H9 (cell line): ENCODE results near the gene TMED10. TPM values are rescaled to one million over a fixed set of nuclear protein-coding genes. Genes with fewer than 3 reads are reported as not detected.

ENCODE experiments used
- DNase-seq: peaks from one replicate; pipeline ENCODE4 v3.0.0-alpha.2; 2017
- H2AFZ ChIP-seq: one replicate; pipeline ENCODE4 v1.6.1; 2013; ENCODE audit warnings: mild to moderate bottlenecking, low read length, control low read depth, moderate library complexity
- H2AK5ac ChIP-seq: 2 replicates; pipeline ENCODE4 v1.6.1; 2013; ENCODE audit warnings: low read length, control low read depth, mixed read lengths; ENCODE audit not compliant: insufficient read length
- H2BK120ac ChIP-seq: one replicate; pipeline ENCODE4 v1.6.1; 2013; ENCODE audit warnings: low read depth, mild to moderate bottlenecking, low read length, control low read depth, inconsistent platforms; ENCODE audit not compliant: poor library complexity, severe bottlenecking
- H2BK12ac ChIP-seq: 2 replicates; pipeline ENCODE4 v1.6.1; 2013; ENCODE audit warnings: low read length, control low read depth, mixed read lengths, low read depth; ENCODE audit not compliant: insufficient read length
- H2BK15ac ChIP-seq: 2 replicates; pipeline ENCODE4 v1.6.1; 2013; ENCODE audit warnings: low read depth, low read length, control low read depth
- H2BK20ac ChIP-seq: one replicate; pipeline ENCODE4 v1.6.1; 2013; ENCODE audit warnings: low read depth, mild to moderate bottlenecking, low read length, control low read depth, inconsistent platforms; ENCODE audit not compliant: poor library complexity, severe bottlenecking
- H2BK5ac ChIP-seq: 2 replicates; pipeline ENCODE4 v1.6.1; 2013; ENCODE audit warnings: low read length, control low read depth, mixed read lengths; ENCODE audit not compliant: insufficient read length
- H3K14ac ChIP-seq: 2 replicates; pipeline ENCODE4 v1.6.1; 2013; ENCODE audit warnings: low read length, control low read depth; ENCODE audit not compliant: insufficient read depth
- H3K18ac ChIP-seq: 2 replicates; pipeline ENCODE4 v1.6.1; 2013; ENCODE audit warnings: low read depth, mild to moderate bottlenecking, mixed read lengths, low read length, control low read depth; ENCODE audit not compliant: insufficient read length
- H3K23ac ChIP-seq: 2 replicates; pipeline ENCODE4 v1.6.1; 2013; ENCODE audit warnings: low read length, control low read depth, mixed read lengths, low read depth; ENCODE audit not compliant: insufficient read length
- H3K23me2 ChIP-seq: 2 replicates; pipeline ENCODE4 v1.6.1; 2013; ENCODE audit warnings: low read depth, mild to moderate bottlenecking, mixed read lengths, low read length, control low read depth; ENCODE audit not compliant: insufficient read length, poor library complexity, severe bottlenecking
- H3K27ac ChIP-seq: 2 replicates; pipeline ENCODE4 v1.5.1; 2013; ENCODE audit warnings: low read length, control low read depth, mixed read lengths, low read depth; ENCODE audit not compliant: insufficient read length
- H3K27me3 ChIP-seq: 2 replicates; pipeline ENCODE4 v1.6.1; 2013; ENCODE audit warnings: low read length, control low read depth, inconsistent platforms; ENCODE audit not compliant: insufficient read depth
- H3K4ac ChIP-seq: 2 replicates; pipeline ENCODE4 v1.6.1; 2013; ENCODE audit warnings: low read depth, mild to moderate bottlenecking, control low read depth, inconsistent platforms, low read length, moderate library complexity
- H3K4me1 ChIP-seq: 2 replicates; pipeline ENCODE4 v1.6.1; 2013; ENCODE audit warnings: low read length, control low read depth, inconsistent platforms; ENCODE audit not compliant: insufficient read depth
- H3K4me2 ChIP-seq: 2 replicates; pipeline ENCODE4 v1.6.1; 2013; ENCODE audit warnings: low read length, control low read depth, mixed read lengths; ENCODE audit not compliant: insufficient read length, insufficient read depth
- H3K56ac ChIP-seq: 2 replicates; pipeline ENCODE4 v1.6.1; 2013; ENCODE audit warnings: low read depth, mild to moderate bottlenecking, mixed read lengths, low read length, control low read depth; ENCODE audit not compliant: insufficient read length
- H3K79me1 ChIP-seq: 2 replicates; pipeline ENCODE4 v1.6.1; 2013; ENCODE audit warnings: low read depth, mild to moderate bottlenecking, moderate library complexity, low read length, control low read depth, inconsistent platforms; ENCODE audit not compliant: insufficient read depth, poor library complexity, severe bottlenecking
- H3K79me2 ChIP-seq: 2 replicates; pipeline ENCODE4 v1.6.1; 2013; ENCODE audit warnings: low read length, control low read depth, inconsistent platforms; ENCODE audit not compliant: insufficient read depth
- H3K9ac ChIP-seq: 2 replicates; pipeline ENCODE4 v1.6.1; 2013; ENCODE audit warnings: low read length, control low read depth, mixed read lengths; ENCODE audit not compliant: insufficient read length; ENCODE audit errors: extremely low read depth
- H3K9me3 ChIP-seq: one replicate; pipeline ENCODE4 v1.6.1; 2013; ENCODE audit warnings: low read depth, low read length, inconsistent platforms; ENCODE audit not compliant: control insufficient read depth
- H3T11ph ChIP-seq: one replicate; pipeline ENCODE4 v1.6.1; 2013; ENCODE audit warnings: mild to moderate bottlenecking, low read length, control low read depth, inconsistent platforms
- H4K20me1 ChIP-seq: one replicate; pipeline ENCODE4 v1.6.1; 2013; ENCODE audit not compliant: control insufficient read depth, insufficient read length, insufficient read depth
- H4K5ac ChIP-seq: 2 replicates; pipeline ENCODE4 v1.6.1; 2013; ENCODE audit warnings: low read depth, mild to moderate bottlenecking, mixed read lengths, low read length, control low read depth; ENCODE audit not compliant: insufficient read length
- H4K8ac ChIP-seq: replicated peaks from 2 replicates; pipeline ENCODE4 v1.6.1; 2013; ENCODE audit warnings: low read length, control low read depth, mixed read lengths, low read depth; ENCODE audit not compliant: insufficient read length
- H4K91ac ChIP-seq: 2 replicates; pipeline ENCODE4 v1.6.1; 2013; ENCODE audit warnings: low read depth, mild to moderate bottlenecking, moderate library complexity, mixed read lengths, low read length, control low read depth; ENCODE audit not compliant: insufficient read length
- H3K27ac Mint-ChIP-seq, 3 experiments: 2 replicates in 2 of 3; 3 replicates in 1 of 3; pipeline ENCODE4 v1.8.0; 2020 to 2021; ENCODE audit warnings: mixed read lengths in 3 of 3, mild to moderate bottlenecking in 1 of 3, moderate library complexity in 1 of 3
- H3K27me3 Mint-ChIP-seq: 2 replicates; pipeline ENCODE4 v1.8.0; 2021; ENCODE audit warnings: low read depth, mild to moderate bottlenecking, moderate library complexity, mixed read lengths
- H3K36me3 Mint-ChIP-seq, 3 experiments: 2 replicates in 2 of 3; 3 replicates in 1 of 3; pipeline ENCODE4 v1.8.0; 2020 to 2021; ENCODE audit warnings: low read depth in 3 of 3, mixed read lengths in 3 of 3; ENCODE audit not compliant: insufficient read depth in 1 of 3
- H3K4me1 Mint-ChIP-seq, 2 experiments: 2 replicates each; pipeline ENCODE4 v1.8.0; 2020; ENCODE audit warnings: mixed read lengths in 2 of 2
- H3K4me3 Mint-ChIP-seq, 2 experiments: 2 replicates in 1 of 2; 3 replicates in 1 of 2; pipeline ENCODE4 v1.8.0; 2020 to 2021; ENCODE audit warnings: mild to moderate bottlenecking in 2 of 2, mixed read lengths in 2 of 2, moderate library complexity in 1 of 2
- H3K9me3 Mint-ChIP-seq, 2 experiments: 2 replicates in 1 of 2; 3 replicates in 1 of 2; pipeline ENCODE4 v1.8.0; 2020; ENCODE audit warnings: mild to moderate bottlenecking in 2 of 2, mixed read lengths in 2 of 2, moderate library complexity in 1 of 2
- CTCF ChIP-seq: fragments of 200-600 bp; sonication (generic); conservative IDR thresholded peaks from 3 replicates; pipeline ENCODE4 v1.8.0; 2021; ENCODE audit warnings: antibody characterized with exemption, mild to moderate bottlenecking
- WGBS: extraction: QIAGEN DNeasy Blood & Tissue Kit; methylation state at CpG from one replicate; pipeline ENCODE4 v1.1.7; 2013; ENCODE audit warnings: missing lambda C conversion rate, low lambda C conversion rate, mixed read lengths; ENCODE audit not compliant: insufficient read length; ENCODE audit errors: extremely low coverage; 5-methylcytosine and 5-hydroxymethylcytosine counted together
- total RNA-seq: library from RNA; stranded (reverse); gene quantifications from 2 replicates; pipeline ENCODE4 v1.2.1, GENCODE V29; 2021

Gene TMED10
- total RNA-seq, 1 experiment from 2014 or later: 176 TPM

GRCh38 chr14:75083271-75083670 is 93.1 kb downstream of the TMED10 start:
- H2BK120ac ChIP-seq: no peak overlapping the region
- no peak overlapping the region for H2BK15ac ChIP-seq
- Mint-ChIP-seq H3K36me3 (peaks cover 9 to 59% (median 44%) of the 10 kb centered on the region in 3 experiments; a peak in 6 of 7 replicates), H3K4me1 (no peaks in the 10 kb centered on the region), H3K4me3 (no peak overlapping the region), H3K27me3 (no peaks in the 10 kb centered on the region), H3K27ac (no peak overlapping the region), H3K9me3 (no peaks in the 10 kb centered on the region)
- no peak overlapping the region for H4K8ac ChIP-seq
- H3K14ac ChIP-seq: no peak overlapping the region
- H2AK5ac ChIP-seq: no peak overlapping the region
- no peaks in the 10 kb centered on the region for H3K4me1 ChIP-seq
- no peak overlapping the region for H4K91ac ChIP-seq
- H3K23ac ChIP-seq: no peak overlapping the region
- H3K9ac ChIP-seq: no peak overlapping the region
- no peak overlapping the region for H3K4me2 ChIP-seq
- no CpG with 5 or more reads among the region's 1 CpG for WGBS
- H3K56ac ChIP-seq: no peak overlapping the region
- H2BK12ac ChIP-seq: no peak overlapping the region
- no peaks in the 10 kb centered on the region for H3K27me3 ChIP-seq
- no peak overlapping the region for H4K5ac ChIP-seq
- no peak for DNase-seq
- H3K4ac ChIP-seq: no peak overlapping the region
- H3K79me1 ChIP-seq: no peaks in the 10 kb centered on the region
- no peak overlapping the region for H3K18ac ChIP-seq
- no peak for TF ChIP-seq CTCF
- no peaks in the 10 kb centered on the region for H3K9me3 ChIP-seq
- no peaks in the 10 kb centered on the region for H3K79me2 ChIP-seq
- H3T11ph ChIP-seq: no peak overlapping the region
- no peaks in the 10 kb centered on the region for H3K23me2 ChIP-seq
- H2AFZ ChIP-seq: no peak overlapping the region
- H2BK5ac ChIP-seq: no peak overlapping the region
- H2BK20ac ChIP-seq: no peak overlapping the region
- H3K27ac ChIP-seq: no peak overlapping the region
- H4K20me1 ChIP-seq: no peaks in the 10 kb centered on the region
